Gastrocnemius medialis (tissue), 4 donors: ENCODE measurements around the gene RNF215. TPM values are rescaled to one million over a fixed set of nuclear protein-coding genes. Genes with fewer than 3 reads are reported as not detected.

Experiments
- ATAC-seq, 2 donors: fragments of 150-250 bp; one replicate each; pipeline ENCODE4 v1.9.1; 2016
- DNase-seq, 2 donors: peaks; one replicate each; pipeline ENCODE4 v3.0.0-alpha.2; 2019
- H3K27ac ChIP-seq, 4 donors: fragments of 200-600 bp; sonication (generic); 1 replicate in 1 of 4; 2 replicates in 3 of 4; pipeline ENCODE4 v1.5.1; 2016 to 2018; ENCODE audit warnings: mild to moderate bottlenecking in 2 of 4, moderate library complexity in 1 of 4
- H3K27me3 ChIP-seq, 3 donors: fragments of 200-600 bp; sonication (generic) in 2 of 3; 1 replicate in 1 of 3; 2 replicates in 2 of 3; pipeline versions ENCODE4 v1.5.1 to v1.6.0; 2016 to 2019; ENCODE audit warnings: mild to moderate bottlenecking in 1 of 3, moderate library complexity in 1 of 3
- H3K36me3 ChIP-seq, 2 donors: fragments of 200-600 bp; sonication (generic) in 1 of 2; one replicate each; pipeline ENCODE4 v1.5.1; 2017 to 2018
- H3K4me1 ChIP-seq, 2 donors: fragments of 200-600 bp; sonication (generic) in 1 of 2; one replicate each; pipeline ENCODE4 v1.5.1; 2016 to 2017; ENCODE audit warnings: mild to moderate bottlenecking in 2 of 2
- H3K4me3 ChIP-seq, 4 donors: fragments of 200-600 bp; sonication (generic) in 3 of 4; 1 replicate in 1 of 4; 2 replicates in 3 of 4; pipeline ENCODE4 v1.5.1; 2016 to 2019; ENCODE audit warnings: mild to moderate bottlenecking in 2 of 4
- H3K9me3 ChIP-seq, 3 donors: fragments of 200-600 bp; sonication (generic) in 2 of 3; 1 replicate in 1 of 3; 2 replicates in 2 of 3; pipeline ENCODE4 v1.5.1; 2016 to 2019
- POLR2A ChIP-seq, 2 donors: fragments of 450-650 bp; IDR thresholded peaks; one replicate each; pipeline ENCODE4 v1.6.1; 2017; ENCODE audit warnings: antibody characterized with exemption in 2 of 2, mild to moderate bottlenecking in 2 of 2, moderate library complexity in 2 of 2
- in situ Hi-C, 4 donors: fragments of 200-750 bp; cut with MboI; loops; one replicate each; pipeline versions ENCODE4 v1.15.0 to v1.8.0; 2017; ENCODE audit warnings: low sequenced_read_pairs in 4 of 4
- intact Hi-C: fragments of 100-400 bp; cut with DNase I; formaldehyde crosslinking; loops from one replicate; pipeline ENCODE4 v1.15.1; 2023; ENCODE audit warnings: low total_unique reads
- total RNA-seq, 4 donors: library from RNA; depleted of rRNA; stranded (reverse); fragments of >200 nt; gene quantifications; one replicate each; pipeline versions ENCODE4 v1.1.0 to v1.2.3, GENCODE V29; 2016
- TF ChIP-seq, protein P1 (sequence below), 5 experiments: fragments of 450-650 bp in 3 of 5; fragments of 200-600 bp in 2 of 5; sonication (generic) in 2 of 5; IDR thresholded peaks in 4 of 5; conservative IDR thresholded peaks in 1 of 5; 1 replicate in 4 of 5; 2 replicates in 1 of 5; pipeline ENCODE4 v1.5.1; 2016 to 2019; ENCODE audit warnings: antibody characterized with exemption in 5 of 5, mild to moderate bottlenecking in 3 of 5, moderate library complexity in 3 of 5

RNF215 gene
- total RNA-seq, 4 donors from 2014 or later = 4.7 to 11.2 (median 8.1) TPM

- Histone ChIP-seq H3K36me3 (peaks cover 0 to 27% of the 10 kb centered on the region in 2 donors), H3K4me3 (peak overlapping the region in 3 of 4 donors; percentile 60 to 96 (median 75)), H3K9me3 (no peaks in the 10 kb centered on the region), H3K27ac (peak overlapping the region; percentile 92 to 100 (median 99)), H3K4me1 (peaks cover 31 to 32% of the 10 kb centered on the region in 2 donors), H3K27me3 (no peaks in the 10 kb centered on the region)
- TF ChIP-seq POLR2A (IDR thresholded peaks at IDR 0.05) = no peak
- TF ChIP-seq, protein P1, sequence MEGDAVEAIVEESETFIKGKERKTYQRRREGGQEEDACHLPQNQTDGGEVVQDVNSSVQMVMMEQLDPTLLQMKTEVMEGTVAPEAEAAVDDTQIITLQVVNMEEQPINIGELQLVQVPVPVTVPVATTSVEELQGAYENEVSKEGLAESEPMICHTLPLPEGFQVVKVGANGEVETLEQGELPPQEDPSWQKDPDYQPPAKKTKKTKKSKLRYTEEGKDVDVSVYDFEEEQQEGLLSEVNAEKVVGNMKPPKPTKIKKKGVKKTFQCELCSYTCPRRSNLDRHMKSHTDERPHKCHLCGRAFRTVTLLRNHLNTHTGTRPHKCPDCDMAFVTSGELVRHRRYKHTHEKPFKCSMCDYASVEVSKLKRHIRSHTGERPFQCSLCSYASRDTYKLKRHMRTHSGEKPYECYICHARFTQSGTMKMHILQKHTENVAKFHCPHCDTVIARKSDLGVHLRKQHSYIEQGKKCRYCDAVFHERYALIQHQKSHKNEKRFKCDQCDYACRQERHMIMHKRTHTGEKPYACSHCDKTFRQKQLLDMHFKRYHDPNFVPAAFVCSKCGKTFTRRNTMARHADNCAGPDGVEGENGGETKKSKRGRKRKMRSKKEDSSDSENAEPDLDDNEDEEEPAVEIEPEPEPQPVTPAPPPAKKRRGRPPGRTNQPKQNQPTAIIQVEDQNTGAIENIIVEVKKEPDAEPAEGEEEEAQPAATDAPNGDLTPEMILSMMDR (IDR thresholded peaks at IDR 0.05 in 4 of 5, conservative IDR thresholded peaks at IDR 0.05 in 1 of 5) = no peak
- intact Hi-C loops (loop anchor here (5.0 to 10.0 kb wide), 3 partner anchors 273 to 1520 kb away; partner anchors contain the start of genes EWSR1, OSBP2, RHBDD3 and YWHAH), in situ Hi-C loops (no loop called here)
- ATAC-seq = no peak
- DNase-seq = no peak
These were observed 34.7 kb upstream of the RNF215 start for GRCh38 chr22:30421695-30422480.

DNA sequence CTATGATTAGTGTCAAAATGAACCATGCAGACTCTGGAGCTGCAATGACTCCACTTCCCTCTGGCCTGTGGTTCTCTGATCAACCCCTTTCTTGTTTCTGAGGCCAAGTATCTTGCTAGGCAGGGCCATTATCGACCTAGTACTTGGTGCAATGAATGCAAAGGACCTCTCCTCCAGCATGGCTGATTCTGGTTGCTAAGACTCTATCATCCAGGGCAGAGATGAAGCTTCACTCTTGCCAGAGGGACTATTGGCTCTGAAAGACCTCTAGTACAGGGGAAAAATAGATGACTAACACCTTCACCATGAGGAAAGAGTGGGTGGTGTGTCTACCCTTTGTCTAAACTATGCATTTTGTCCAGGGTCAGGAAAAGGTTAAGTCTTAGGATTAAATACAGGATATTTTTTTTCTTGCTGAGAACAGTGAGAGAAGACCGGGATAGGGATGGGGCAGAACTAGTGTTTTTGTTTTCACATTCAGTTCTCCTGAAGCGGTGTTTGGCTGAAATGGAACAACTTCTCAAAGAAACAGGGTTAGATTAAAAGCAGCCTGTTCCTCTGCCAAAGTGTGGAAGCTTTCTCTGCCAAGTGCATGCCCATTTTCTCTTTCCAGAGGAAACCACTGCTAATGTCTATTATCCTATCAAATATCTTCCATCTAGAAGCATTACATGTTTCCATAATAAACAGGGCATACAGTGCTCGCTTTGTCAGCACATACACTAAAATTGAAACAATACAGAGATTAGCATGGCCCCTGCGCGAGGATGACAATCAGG lies 33.3 kb upstream of the RNF215 start:
- intact Hi-C loops = loop anchor here (5.0 to 10.0 kb wide), 3 partner anchors 274 to 1522 kb away; partner anchors contain the start of genes EWSR1, OSBP2, RHBDD3 and YWHAH
- peaks cover 0 to 41% of the 10 kb centered on the region in 2 donors for H3K36me3 ChIP-seq
- no peak overlapping the region for H3K4me3 ChIP-seq
- DNase-seq (no peak), ATAC-seq (no peak)
- in situ Hi-C loops = no loop called here
- H3K9me3 ChIP-seq = no peaks in the 10 kb centered on the region
- peak overlapping the region in 1 of 4 donors; percentile 92 for H3K27ac ChIP-seq
- no peak for TF ChIP-seq POLR2A (IDR thresholded peaks at IDR 0.05)
- TF ChIP-seq, protein P1 (IDR thresholded peaks at IDR 0.05 in 4 of 5, conservative IDR thresholded peaks at IDR 0.05 in 1 of 5) = no peak
- peaks cover 25 to 31% of the 10 kb centered on the region in 2 donors for H3K4me1 ChIP-seq
- H3K27me3 ChIP-seq = no peaks in the 10 kb centered on the region

DNA sequence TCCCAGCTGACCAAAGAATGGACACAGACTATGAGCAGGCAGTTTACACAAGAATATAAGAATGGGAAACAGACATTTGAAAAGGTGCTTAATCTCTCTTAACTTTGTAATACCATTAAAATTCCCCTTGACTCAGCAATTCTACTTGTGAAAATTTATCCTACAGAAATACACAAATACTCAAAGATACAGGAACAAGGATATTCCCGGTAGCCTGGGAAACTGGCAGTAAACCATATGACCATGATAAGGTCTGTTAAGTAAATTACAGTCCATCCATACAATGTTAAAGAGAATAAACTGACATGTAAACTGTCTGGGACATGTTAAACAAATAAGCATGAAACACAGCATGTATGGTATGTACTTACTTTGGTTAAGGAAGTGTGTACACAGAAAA lies 29.6 kb upstream of the RNF215 start:
- H3K4me3 ChIP-seq = no peak overlapping the region
- H3K36me3 ChIP-seq = peaks cover 0 to 46% of the 10 kb centered on the region in 2 donors
- ATAC-seq (no peak), DNase-seq (no peak)
- no peak overlapping the region for H3K27ac ChIP-seq
- no peaks in the 10 kb centered on the region for H3K9me3 ChIP-seq
- TF ChIP-seq, protein P1 (IDR thresholded peaks at IDR 0.05 in 4 of 5, conservative IDR thresholded peaks at IDR 0.05 in 1 of 5) = no peak
- TF ChIP-seq POLR2A (IDR thresholded peaks at IDR 0.05) = no peak
- in situ Hi-C loops (no loop called here), intact Hi-C loops (no loop called here)
- H3K4me1 ChIP-seq = peaks cover 3 to 6% of the 10 kb centered on the region in 2 donors
- no peaks in the 10 kb centered on the region for H3K27me3 ChIP-seq

- intact Hi-C loops = no loop called here
- no peak for DNase-seq
- H3K36me3 ChIP-seq = peaks cover 0 to 46% of the 10 kb centered on the region in 2 donors
These were observed 29.2 kb upstream of the RNF215 start for GRCh38 chr22:30416403-30416802.

More at GRCh38 chr22:30416403-30416802, 29.2 kb upstream of the RNF215 start:
- Histone ChIP-seq H3K4me1 (peaks cover 0 to 2% of the 10 kb centered on the region in 2 donors), H3K9me3 (no peaks in the 10 kb centered on the region), H3K27ac (no peak overlapping the region), H3K27me3 (no peaks in the 10 kb centered on the region), H3K4me3 (no peak overlapping the region)
- in situ Hi-C loops = no loop called here
- TF ChIP-seq, protein P1 (IDR thresholded peaks at IDR 0.05 in 4 of 5, conservative IDR thresholded peaks at IDR 0.05 in 1 of 5) = no peak
- no peak for TF ChIP-seq POLR2A (IDR thresholded peaks at IDR 0.05)
- ATAC-seq = no peak
